ENCODE measurements around the gene PDGFC. TPM values are rescaled to one million over a fixed set of nuclear protein-coding genes. Genes with fewer than 3 reads are reported as not detected.

The PDGFC gene
- total and polyA plus RNA-seq, 2 of the 8 experiments (the other 6 are each of a cell fraction or from before 2014, with no cell fraction given): 0.65 to 2.7 TPM

- Histone ChIP-seq H2BK120ac (replicated peaks; ENCODE audit: low read depth, low read length) (no peak overlapping the region), H3K4me3 (ENCODE audit: extremely low read depth in 1 of 4, insufficient read depth in 2 of 4, low read depth in 3 of 4, low read length in 4 of 4) (no peak overlapping the region), H3K14ac (ENCODE audit: insufficient read length) (no peak overlapping the region), H3K23ac (ENCODE audit: insufficient read length) (no peak overlapping the region), H2BK20ac (ENCODE audit: low read length) (no peak overlapping the region), H3K27ac (ENCODE audit: low read depth, low read length) (no peak overlapping the region), H3K56ac (replicated peaks; ENCODE audit: insufficient read length, low read depth, low read length) (no peak overlapping the region), H4K8ac (ENCODE audit: extremely low read depth, insufficient read depth, low read length) (no peak overlapping the region), H2AFZ (ENCODE audit: low read length) (no peak overlapping the region), H3K79me1 (ENCODE audit: low read depth, low read length) (no peaks in the 10 kb centered on the region), H2BK15ac (ENCODE audit: low read length) (no peak overlapping the region), H4K20me1 (replicated peaks in 1 of 2; ENCODE audit: control insufficient read depth in 1 of 2, insufficient read depth in 2 of 2, low read length in 2 of 2) (no peaks in the 10 kb centered on the region), H3K18ac (ENCODE audit: extremely low read depth, low read length) (no peak overlapping the region), H3K4ac (replicated peaks; ENCODE audit: insufficient read length, low read depth, low read length) (no peak overlapping the region), H3K4me2 (ENCODE audit: insufficient read depth in 1 of 2, low read depth in 2 of 2, low read length in 2 of 2) (no peak overlapping the region), H4K91ac (replicated peaks; ENCODE audit: insufficient read length, low read length) (no peak overlapping the region), H2BK12ac (ENCODE audit: low read depth, low read length) (no peak overlapping the region), H3K4me1 (replicated peaks in 1 of 4; ENCODE audit: control insufficient read depth in 3 of 4, insufficient read depth in 4 of 4, low read length in 3 of 4) (peaks cover 0 to 7% (median 5%) of the 10 kb centered on the region in 4 experiments; a peak in 3 of 7 replicates), H2BK5ac (ENCODE audit: low read depth, low read length) (no peak overlapping the region), H3K79me2 (ENCODE audit: control insufficient read depth in 1 of 2, insufficient read depth in 2 of 2, low read length in 2 of 2) (no peaks in the 10 kb centered on the region), H2AK5ac (ENCODE audit: low read depth, low read length) (no peak overlapping the region), H3K36me3 (ENCODE audit: control insufficient read depth in 2 of 4, insufficient read depth in 4 of 4, low read length in 3 of 4) (no peaks in the 10 kb centered on the region), H3K9ac (replicated peaks in 1 of 4; ENCODE audit: extremely low read depth in 1 of 4, low read depth in 3 of 4, low read length in 3 of 4) (no peak overlapping the region), H3K23me2 (ENCODE audit: low read depth, low read length) (no peaks in the 10 kb centered on the region), H3K27me3 (replicated peaks in 1 of 4; ENCODE audit: control insufficient read depth in 3 of 4, extremely low read depth in 1 of 4, insufficient read depth in 3 of 4, low read length in 3 of 4) (no peaks in the 10 kb centered on the region), H4K5ac (ENCODE audit: insufficient read length, low read depth, low read length) (no peak overlapping the region), H3K9me3 (ENCODE audit: insufficient read depth in 2 of 2, low read depth in 1 of 2, low read length in 1 of 2) (no peaks in the 10 kb centered on the region)
- DNase-seq (ENCODE audit: low read depth in 1 of 2, low spot score in 2 of 2) (no peak), FAIRE-seq (no peak)
- ChIA-PET CTCF (ENCODE audit: partially characterized antibody) (interaction anchor here (0.8 to 1.6 kb wide), 2 partner anchors 16 to 58 kb away, joined by 3 to 5 read pairs; no protein-coding TSS in a partner anchor), POLR2A (ENCODE audit: partially characterized antibody) (interaction anchor here (0.6 kb wide), 1 partner anchor 562 kb away, joined by 3 read pairs; no protein-coding TSS in a partner anchor)
- WGBS, 2 experiments (ENCODE audit: extremely low coverage in 1 of 2, insufficient coverage in 1 of 2, insufficient read length in 1 of 2, insufficient replicate concordance in 2 of 2, low coverage in 1 of 2, low lambda C conversion rate in 2 of 2, missing lambda C conversion rate in 1 of 2): 100% methylated on average over 1 of the region's 1 CpG; no CpG with 5 or more reads in 1 of the 2 experiments
- no peak for TF ChIP-seq MAX (IDR thresholded peaks at IDR 0.05)
Measured at GRCh38 chr4:156766846-156767245, 204.8 kb downstream of the PDGFC start.
